Measurements from ENCODE around the gene ZSCAN12.
"Not testable (repeated sequence)": the region's sequence is repeated elsewhere in the genome, so short reads cannot be mapped to it uniquely, and the experiment has no call there.

Gene ZSCAN12

DNA sequence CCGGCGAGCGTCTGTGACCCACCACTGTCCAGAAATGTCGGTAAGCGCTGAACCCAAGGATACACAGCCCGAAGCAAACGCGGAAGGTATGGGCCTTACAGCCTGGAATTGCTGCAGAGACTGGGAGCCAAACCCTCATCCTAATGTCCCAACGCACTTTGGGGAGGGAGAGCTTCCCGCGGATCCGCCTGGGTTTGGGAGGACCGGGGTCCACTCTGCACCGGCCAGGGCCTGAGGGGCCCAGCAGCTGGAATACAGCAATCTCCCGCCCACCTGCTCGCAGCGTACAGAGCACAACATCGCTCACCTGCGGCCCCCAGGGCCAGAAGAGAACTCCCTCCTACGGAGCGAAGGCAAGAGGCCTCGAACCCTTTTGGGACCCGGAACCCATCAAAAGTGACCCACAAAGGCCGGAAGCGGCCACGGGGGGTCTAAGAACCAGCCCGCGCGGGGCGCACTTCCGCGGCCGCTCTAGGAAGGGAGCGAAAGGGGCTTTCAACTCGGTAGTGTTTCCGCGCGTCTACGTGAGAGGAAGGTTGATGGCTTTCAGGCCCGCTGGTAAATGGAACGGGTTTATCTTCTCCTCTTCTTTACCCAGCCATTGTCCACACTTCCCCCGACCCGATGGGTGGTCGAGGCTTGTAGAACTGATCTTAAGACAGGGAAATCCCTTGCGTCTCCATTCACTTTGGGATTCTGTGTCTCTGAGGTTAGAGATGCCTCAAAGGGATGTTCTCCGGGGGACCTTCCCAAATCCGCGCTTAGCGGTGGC lies at the start of gene ZSCAN12:
ZSCAN12 (minus strand) TSS at position 398 of the 772 bp plus-strand sequence. CDS start 1,342 bp downstream, outside the sequence.
- ChIA-PET CTCF (interaction anchor here (1.0 kb wide), 1 partner anchor 16 kb away, joined by 4 read pairs; no protein-coding TSS in a partner anchor), POLR2A (interaction anchor here (1.0 kb wide), 1 partner anchor 16 kb away, joined by 3 read pairs; no protein-coding TSS in a partner anchor)
- peak; percentile 85 for DNase-seq (ENCODE audit: extremely low spot score)
- TF ChIP-seq, protein P1, sequence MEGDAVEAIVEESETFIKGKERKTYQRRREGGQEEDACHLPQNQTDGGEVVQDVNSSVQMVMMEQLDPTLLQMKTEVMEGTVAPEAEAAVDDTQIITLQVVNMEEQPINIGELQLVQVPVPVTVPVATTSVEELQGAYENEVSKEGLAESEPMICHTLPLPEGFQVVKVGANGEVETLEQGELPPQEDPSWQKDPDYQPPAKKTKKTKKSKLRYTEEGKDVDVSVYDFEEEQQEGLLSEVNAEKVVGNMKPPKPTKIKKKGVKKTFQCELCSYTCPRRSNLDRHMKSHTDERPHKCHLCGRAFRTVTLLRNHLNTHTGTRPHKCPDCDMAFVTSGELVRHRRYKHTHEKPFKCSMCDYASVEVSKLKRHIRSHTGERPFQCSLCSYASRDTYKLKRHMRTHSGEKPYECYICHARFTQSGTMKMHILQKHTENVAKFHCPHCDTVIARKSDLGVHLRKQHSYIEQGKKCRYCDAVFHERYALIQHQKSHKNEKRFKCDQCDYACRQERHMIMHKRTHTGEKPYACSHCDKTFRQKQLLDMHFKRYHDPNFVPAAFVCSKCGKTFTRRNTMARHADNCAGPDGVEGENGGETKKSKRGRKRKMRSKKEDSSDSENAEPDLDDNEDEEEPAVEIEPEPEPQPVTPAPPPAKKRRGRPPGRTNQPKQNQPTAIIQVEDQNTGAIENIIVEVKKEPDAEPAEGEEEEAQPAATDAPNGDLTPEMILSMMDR (IDR thresholded peaks at IDR 0.05; ENCODE audit: control extremely low read depth, extremely low read depth, low read depth, missing control alignments) = peak; percentile 55

DNA sequence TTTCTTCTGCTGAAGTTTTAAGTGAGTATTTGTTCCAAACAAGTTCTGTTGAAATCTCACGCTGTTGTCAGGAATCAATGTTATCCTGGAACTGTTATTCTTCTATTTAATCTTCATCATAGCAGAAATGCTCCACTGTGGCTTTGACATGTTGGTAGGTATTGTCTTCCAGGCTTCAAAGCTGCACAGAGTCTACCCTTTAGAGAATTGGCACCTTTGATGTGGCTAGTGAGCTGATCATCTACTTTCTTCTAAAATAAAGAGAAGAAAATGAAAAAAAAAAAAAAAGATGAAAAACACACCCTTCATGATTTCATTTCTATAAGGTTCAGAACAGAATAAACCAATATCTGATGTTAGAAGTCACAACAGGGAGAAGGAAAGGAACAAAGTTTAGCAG lies 49.5 kb upstream of the ZSCAN12 start:
- CTCF ChIA-PET = interaction anchor here (1.1 kb wide), 1 partner anchor 15 kb away, joined by 3 read pairs; no protein-coding TSS in a partner anchor
- TF ChIP-seq, protein P1 (IDR thresholded peaks at IDR 0.05; ENCODE audit: control extremely low read depth, extremely low read depth, low read depth, missing control alignments) = no peak
- no peak for DNase-seq (ENCODE audit: extremely low spot score)
- POLR2A ChIA-PET = interaction anchor here (0.7 kb wide), 1 partner anchor 584 kb away, joined by 5 read pairs; a partner anchor contains a TSS

DNA sequence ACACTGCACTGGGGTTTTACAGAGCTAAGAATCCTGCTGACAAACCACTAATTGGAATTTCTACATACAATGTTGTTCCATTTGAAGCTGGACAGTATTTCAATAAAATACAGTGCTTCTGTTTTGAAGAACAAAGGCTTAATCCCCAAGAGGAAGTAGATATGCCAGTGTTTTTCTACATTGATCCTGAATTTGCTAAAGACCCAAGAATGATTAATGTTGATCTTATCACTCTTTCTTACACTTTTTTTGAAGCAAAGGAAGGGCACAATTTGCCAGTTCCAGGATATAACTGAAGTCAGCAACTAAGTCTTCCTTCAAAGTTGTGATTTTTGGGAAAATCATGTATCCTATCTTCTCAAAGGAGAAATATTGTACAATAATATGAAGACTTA lies 48.0 kb upstream of the ZSCAN12 start:
- DNase-seq (ENCODE audit: extremely low spot score); CTCF ChIA-PET; POLR2A ChIA-PET: not testable (repeated sequence)

DNA sequence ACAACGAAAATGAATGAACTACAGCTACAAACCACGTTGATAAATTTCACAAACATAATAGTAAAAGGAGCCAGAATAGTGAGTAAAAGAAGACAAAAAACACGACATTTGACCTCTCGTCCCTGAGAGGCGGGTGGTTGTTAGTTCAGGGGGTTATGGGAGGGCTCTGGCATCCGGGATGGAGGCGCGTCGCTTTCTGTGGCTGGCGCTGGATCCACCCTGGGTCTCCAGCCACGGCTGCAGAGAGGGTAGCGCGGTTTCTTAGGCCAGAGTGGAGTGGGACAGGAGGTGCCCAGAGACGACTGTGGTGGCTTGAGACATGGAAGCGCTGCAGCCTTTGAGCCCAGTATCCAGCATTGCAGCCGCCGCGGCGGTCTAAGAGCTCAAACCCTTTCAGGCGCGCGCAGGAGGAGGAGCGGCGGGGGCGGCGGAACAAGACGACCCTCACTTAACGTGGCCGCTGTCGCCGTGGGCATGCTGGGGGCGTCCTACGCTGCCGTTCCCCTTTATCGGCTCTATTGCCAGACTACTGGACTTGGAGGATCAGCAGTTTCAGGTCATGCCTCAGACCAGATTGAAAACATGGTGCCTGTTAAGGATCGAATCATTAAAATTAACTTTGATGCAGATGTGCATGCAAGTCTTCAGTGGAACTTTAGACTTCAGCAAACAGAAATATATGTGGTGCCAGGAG lies 47.4 kb upstream of the ZSCAN12 start:
- ChIA-PET POLR2A (no interaction called here), CTCF (no interaction called here)
- DNase-seq (ENCODE audit: extremely low spot score) = no peak
- TF ChIP-seq, protein P1 (IDR thresholded peaks at IDR 0.05; ENCODE audit: control extremely low read depth, extremely low read depth, low read depth, missing control alignments) = no peak

DNA sequence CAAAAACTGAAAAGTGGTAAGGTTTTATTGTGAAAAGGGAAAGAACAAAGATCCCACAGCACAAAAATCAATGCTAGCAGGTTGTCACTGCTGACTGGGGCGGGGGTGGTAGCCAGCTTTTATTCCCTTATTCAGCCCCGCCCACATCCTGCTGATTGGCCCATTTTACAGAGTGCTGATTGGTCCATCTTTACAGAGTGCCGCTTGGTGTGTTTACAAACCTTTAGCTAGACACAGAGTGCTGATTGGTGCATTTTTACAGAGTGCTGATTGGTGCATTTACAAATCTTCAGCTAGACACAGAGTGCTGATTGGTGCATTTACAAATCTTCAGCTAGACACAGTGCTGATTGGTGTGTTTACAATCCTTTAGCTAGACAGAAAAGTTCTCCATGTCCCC lies 45.2 kb upstream of the ZSCAN12 start:
- POLR2A ChIA-PET; CTCF ChIA-PET; DNase-seq (ENCODE audit: extremely low spot score): not testable (repeated sequence)

DNA sequence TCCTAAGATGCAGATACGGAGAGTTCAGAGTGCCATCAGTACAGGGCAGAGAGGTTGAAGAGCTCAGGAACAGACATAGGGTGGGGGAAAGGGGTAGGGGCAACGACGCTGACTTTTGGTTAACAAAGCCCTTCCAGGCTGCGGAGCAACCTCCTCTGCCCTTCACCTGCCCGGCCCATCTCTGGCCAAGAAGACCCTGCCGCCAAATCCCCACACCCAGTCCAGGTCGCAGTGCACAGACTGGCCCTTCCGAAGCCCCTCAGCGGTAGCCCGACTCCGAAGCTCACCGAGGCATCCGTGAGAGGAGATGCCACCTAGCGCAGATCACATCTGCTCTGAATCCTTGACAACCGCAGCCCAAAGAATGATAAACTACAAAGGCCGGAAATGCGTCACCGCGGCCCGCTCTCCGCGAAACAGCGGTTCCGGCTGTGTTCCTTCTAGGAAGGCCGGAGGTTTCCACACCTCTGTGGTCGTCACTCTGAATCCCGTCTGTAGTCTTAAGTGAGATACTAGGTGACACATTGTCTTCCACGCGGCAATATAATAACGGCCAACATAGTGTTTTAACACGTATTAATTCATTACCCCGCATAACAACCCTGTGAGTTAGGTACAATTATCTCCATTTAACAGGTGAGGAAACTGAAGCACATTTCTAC lies 43.7 kb upstream of the ZSCAN12 start, which contains the start of gene ZSCAN23:
ZSCAN23 (minus strand) TSS at position 380 of the 662 bp plus-strand sequence. CDS start 7,225 bp downstream, outside the sequence.
- CTCF ChIA-PET = interaction anchor here (1.5 kb wide), 1 partner anchor 11 kb away, joined by 4 read pairs; no protein-coding TSS in a partner anchor
- DNase-seq (ENCODE audit: extremely low spot score) = peak; percentile 78
- POLR2A ChIA-PET = no interaction called here
- TF ChIP-seq, protein P1 (IDR thresholded peaks at IDR 0.05; ENCODE audit: control extremely low read depth, extremely low read depth, low read depth, missing control alignments) = no peak

DNA sequence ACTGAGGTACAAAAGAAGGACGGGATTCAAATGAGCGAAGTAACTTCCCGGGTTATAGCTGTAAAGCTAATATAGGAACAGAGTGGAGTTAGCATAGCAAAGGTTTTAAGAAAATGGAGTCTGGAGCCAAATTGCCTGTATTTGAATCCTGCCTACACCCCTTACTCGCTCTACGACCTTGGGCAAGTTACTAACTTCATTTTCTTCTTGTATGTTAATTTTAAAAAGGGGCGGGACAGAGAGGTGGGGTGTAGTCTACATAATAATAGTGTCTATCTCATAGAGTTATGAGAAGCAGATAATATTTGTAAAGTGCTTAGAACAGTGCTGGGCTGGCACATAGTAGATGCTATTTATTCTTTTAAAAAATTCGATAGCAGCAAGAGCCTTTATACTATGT lies 43.0 kb upstream of the ZSCAN12 start:
- DNase-seq (ENCODE audit: extremely low spot score) = no peak
- ChIA-PET POLR2A (no interaction called here), CTCF (interaction anchor here (1.5 kb wide), 1 partner anchor 10 kb away, joined by 4 read pairs; no protein-coding TSS in a partner anchor)
- TF ChIP-seq, protein P1 (IDR thresholded peaks at IDR 0.05; ENCODE audit: control extremely low read depth, extremely low read depth, low read depth, missing control alignments) = no peak
